A549 (cell line): ENCODE measurements around the gene KIF26A. TPM values are rescaled to one million over a fixed set of nuclear protein-coding genes. Genes with fewer than 3 reads are reported as not detected.

Experiments used
- ATAC-seq, 2 experiments: fragments of 200-7000 bp in 1 of 2; fragments of >200 bp in 1 of 2; cut with Nextera tagmentation in 1 of 2; cut with Tn5 transposase in 1 of 2; 3 replicates each; pipeline versions ENCODE4 v1.8.0 to v1.9.1; 2018 to 2020; ENCODE audit warnings: mild to moderate bottlenecking in 1 of 2, moderate library complexity in 1 of 2
- CTCF ChIA-PET: fragments of 300-600 bp; sonication (Branson Sonifier 250); formaldehyde crosslinking; extraction: SDS; loops from one replicate; lab custom pipeline; 2021; ENCODE audit warnings: antibody characterized with exemption, inconsistent platforms; lab: Yijun Ruan, JAX
- POLR2A ChIA-PET: fragments of 350-600 bp; formaldehyde crosslinking; extraction: SDS; loops from one replicate; lab custom pipeline; 2021; ENCODE audit warnings: antibody characterized with exemption, inconsistent platforms; lab: Yijun Ruan, JAX
- DNase-seq, 2 experiments: peaks; one replicate each; pipeline versions ENCODE4 v3.0.0 to v3.0.0-alpha.2; 2011 to 2016; ENCODE audit warnings: low read depth in 1 of 2, low spot score in 1 of 2
- FAIRE-seq: peaks from 2 replicates; lab custom pipeline; 2011; peaks lifted over from hg19 to GRCh38; lab: Jason Lieb, UNC
- H3K27ac ChIP-seq, 2 experiments: fragments of >200 bp; sonication (Bioruptor Twin); formaldehyde crosslinking; 3 replicates each; pipeline ENCODE4 v1.5.1; 2016 to 2017
- H3K4me1 ChIP-seq: fragments of >200 bp; sonication (Bioruptor Twin); formaldehyde crosslinking; 3 replicates; pipeline ENCODE4 v1.6.1; 2016
- H3K4me2 ChIP-seq: fragments of >200 bp; sonication (Bioruptor Twin); formaldehyde crosslinking; 3 replicates; pipeline ENCODE4 v1.6.1; 2016
- H3K4me3 ChIP-seq: fragments of >200 bp; sonication (Bioruptor Twin); formaldehyde crosslinking; 3 replicates; pipeline ENCODE4 v1.5.1; 2016
- H3K9me3 ChIP-seq: fragments of >200 bp; sonication (Bioruptor Twin); formaldehyde crosslinking; 3 replicates; pipeline ENCODE4 v1.6.1; 2016
- BHLHE40 ChIP-seq: IDR thresholded peaks from 2 replicates; pipeline ENCODE4 v1.6.1; 2012; ENCODE audit warnings: low read depth, low read length, inconsistent platforms
- CBX8 ChIP-seq: fragments of 200-600 bp; sonication (generic); IDR thresholded peaks from 2 replicates; pipeline ENCODE4 v1.6.1; 2016
- E2F6 ChIP-seq: IDR thresholded peaks from 2 replicates; pipeline ENCODE4 v1.6.1; 2012; ENCODE audit warnings: low read depth, borderline replicate concordance
- FOSB ChIP-seq: fragments of 250-450 bp; sonication (Bioruptor Pico); IDR thresholded peaks from 2 replicates; pipeline ENCODE4 v1.5.0; 2020; ENCODE audit warnings: mild to moderate bottlenecking, moderate library complexity
- HEYL ChIP-seq: fragments of 250-450 bp; sonication (Bioruptor Pico); IDR thresholded peaks from 2 replicates; pipeline ENCODE4 v1.8.0; 2021; ENCODE audit warnings: mild to moderate bottlenecking, moderate library complexity
- HOXA7 ChIP-seq: fragments of 250-450 bp; sonication (Bioruptor Pico); IDR thresholded peaks from 2 replicates; pipeline ENCODE4 v1.5.0; 2020; ENCODE audit warnings: mild to moderate bottlenecking, moderate library complexity
- HOXB5 ChIP-seq: fragments of 250-450 bp; sonication (Bioruptor Pico); IDR thresholded peaks from 2 replicates; pipeline ENCODE4 v1.5.0; 2020; ENCODE audit warnings: mild to moderate bottlenecking, moderate library complexity
- KDM5A ChIP-seq: fragments of 200-600 bp; sonication (generic); IDR thresholded peaks from 2 replicates; pipeline ENCODE4 v1.6.1; 2016; ENCODE audit warnings: antibody characterized with exemption, mild to moderate bottlenecking
- NPAS2 ChIP-seq: fragments of 250-450 bp; sonication (Bioruptor Pico); IDR thresholded peaks from 2 replicates; pipeline ENCODE4 v1.8.0; 2022; ENCODE audit warnings: mild to moderate bottlenecking, moderate library complexity, borderline replicate concordance
- RAD21 ChIP-seq, 2 experiments: fragments of >200 bp in 1 of 2; sonication (Bioruptor Twin) in 1 of 2; formaldehyde crosslinking in 1 of 2; IDR thresholded peaks in 1 of 2; conservative IDR thresholded peaks in 1 of 2; 2 replicates in 1 of 2; 3 replicates in 1 of 2; pipeline ENCODE4 v1.6.1; 2012 to 2018; ENCODE audit warnings: inconsistent platforms in 1 of 2
- ZC3H11A ChIP-seq: fragments of 450-650 bp; IDR thresholded peaks from 2 replicates; pipeline ENCODE4 v1.6.1; 2014; ENCODE audit warnings: antibody characterized with exemption, mild to moderate bottlenecking
- WGBS: methylation state at CpG from one replicate; pipeline ENCODE4 v1.1.6; 2017; ENCODE audit errors: missing lambda C conversion rate; 5-methylcytosine and 5-hydroxymethylcytosine counted together
- polyA plus RNA-seq, 4 experiments: library from polyadenylated mRNA; depleted of rRNA in 3 of 4; stranded (reverse); fragments of >200 nt; fragmentation: RNase III in 1 of 4; extraction: RNeasy Plus Mini Kit Qiagen cat#74134 plus additional on column Dnase treatment in 1 of 4; gene quantifications; 2 replicates in 3 of 4; 3 replicates in 1 of 4; pipeline ENCODE4 v1.2.3, GENCODE V29; 2011 to 2017
- TF ChIP-seq, protein P1 (sequence below): fragments of 200-600 bp; sonication (generic); IDR thresholded peaks from 2 replicates; pipeline ENCODE4 v1.6.1; 2016; ENCODE audit warnings: antibody characterized with exemption, mild to moderate bottlenecking, moderate library complexity
- TF ChIP-seq, protein P2 (sequence below): fragments of 150-350 bp; IDR thresholded peaks from 2 replicates; pipeline ENCODE4 v1.6.1; 2014; ENCODE audit warnings: low read depth, mild to moderate bottlenecking, low read length
- TF ChIP-seq, protein P3 (sequence below): IDR thresholded peaks from 2 replicates; pipeline ENCODE4 v1.6.1; 2012

Gene KIF26A
- polyA plus RNA-seq, 2 of the 4 experiments (the other 2 are of a cell fraction) = 0.28 to 2.3 TPM

- TF ChIP-seq, protein P1, sequence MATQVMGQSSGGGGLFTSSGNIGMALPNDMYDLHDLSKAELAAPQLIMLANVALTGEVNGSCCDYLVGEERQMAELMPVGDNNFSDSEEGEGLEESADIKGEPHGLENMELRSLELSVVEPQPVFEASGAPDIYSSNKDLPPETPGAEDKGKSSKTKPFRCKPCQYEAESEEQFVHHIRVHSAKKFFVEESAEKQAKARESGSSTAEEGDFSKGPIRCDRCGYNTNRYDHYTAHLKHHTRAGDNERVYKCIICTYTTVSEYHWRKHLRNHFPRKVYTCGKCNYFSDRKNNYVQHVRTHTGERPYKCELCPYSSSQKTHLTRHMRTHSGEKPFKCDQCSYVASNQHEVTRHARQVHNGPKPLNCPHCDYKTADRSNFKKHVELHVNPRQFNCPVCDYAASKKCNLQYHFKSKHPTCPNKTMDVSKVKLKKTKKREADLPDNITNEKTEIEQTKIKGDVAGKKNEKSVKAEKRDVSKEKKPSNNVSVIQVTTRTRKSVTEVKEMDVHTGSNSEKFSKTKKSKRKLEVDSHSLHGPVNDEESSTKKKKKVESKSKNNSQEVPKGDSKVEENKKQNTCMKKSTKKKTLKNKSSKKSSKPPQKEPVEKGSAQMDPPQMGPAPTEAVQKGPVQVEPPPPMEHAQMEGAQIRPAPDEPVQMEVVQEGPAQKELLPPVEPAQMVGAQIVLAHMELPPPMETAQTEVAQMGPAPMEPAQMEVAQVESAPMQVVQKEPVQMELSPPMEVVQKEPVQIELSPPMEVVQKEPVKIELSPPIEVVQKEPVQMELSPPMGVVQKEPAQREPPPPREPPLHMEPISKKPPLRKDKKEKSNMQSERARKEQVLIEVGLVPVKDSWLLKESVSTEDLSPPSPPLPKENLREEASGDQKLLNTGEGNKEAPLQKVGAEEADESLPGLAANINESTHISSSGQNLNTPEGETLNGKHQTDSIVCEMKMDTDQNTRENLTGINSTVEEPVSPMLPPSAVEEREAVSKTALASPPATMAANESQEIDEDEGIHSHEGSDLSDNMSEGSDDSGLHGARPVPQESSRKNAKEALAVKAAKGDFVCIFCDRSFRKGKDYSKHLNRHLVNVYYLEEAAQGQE = no peak
Measured at GRCh38 chr14:104115691-104116287, 22.6 kb upstream of the KIF26A start (continued).

GRCh38 chr14:104116288-104116755 lies 22.1 kb upstream of the KIF26A start:
- WGBS = 8% methylated on average over 8 of the region's 19 CpGs
- H3K4me1 ChIP-seq = peaks cover 5% of the 10 kb centered on the region; the same call in 2 of the 3 replicates
- TF ChIP-seq CBX8 (no peak), HOXB5 (CRISPR knock-in tag) (no peak), E2F6 (no peak), FOSB (CRISPR knock-in tag) (no peak), KDM5A (no peak), RAD21 (conservative IDR thresholded peaks at IDR 0.05 in 1 of 2, IDR thresholded peaks at IDR 0.05 in 1 of 2) (no peak), HEYL (CRISPR knock-in tag) (no peak), BHLHE40 (no peak), HOXA7 (CRISPR knock-in tag) (no peak), ZC3H11A (no peak), NPAS2 (CRISPR knock-in tag) (no peak)
- TF ChIP-seq, protein P2, sequence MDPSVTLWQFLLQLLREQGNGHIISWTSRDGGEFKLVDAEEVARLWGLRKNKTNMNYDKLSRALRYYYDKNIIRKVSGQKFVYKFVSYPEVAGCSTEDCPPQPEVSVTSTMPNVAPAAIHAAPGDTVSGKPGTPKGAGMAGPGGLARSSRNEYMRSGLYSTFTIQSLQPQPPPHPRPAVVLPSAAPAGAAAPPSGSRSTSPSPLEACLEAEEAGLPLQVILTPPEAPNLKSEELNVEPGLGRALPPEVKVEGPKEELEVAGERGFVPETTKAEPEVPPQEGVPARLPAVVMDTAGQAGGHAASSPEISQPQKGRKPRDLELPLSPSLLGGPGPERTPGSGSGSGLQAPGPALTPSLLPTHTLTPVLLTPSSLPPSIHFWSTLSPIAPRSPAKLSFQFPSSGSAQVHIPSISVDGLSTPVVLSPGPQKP = no peak
- TF ChIP-seq, protein P3, sequence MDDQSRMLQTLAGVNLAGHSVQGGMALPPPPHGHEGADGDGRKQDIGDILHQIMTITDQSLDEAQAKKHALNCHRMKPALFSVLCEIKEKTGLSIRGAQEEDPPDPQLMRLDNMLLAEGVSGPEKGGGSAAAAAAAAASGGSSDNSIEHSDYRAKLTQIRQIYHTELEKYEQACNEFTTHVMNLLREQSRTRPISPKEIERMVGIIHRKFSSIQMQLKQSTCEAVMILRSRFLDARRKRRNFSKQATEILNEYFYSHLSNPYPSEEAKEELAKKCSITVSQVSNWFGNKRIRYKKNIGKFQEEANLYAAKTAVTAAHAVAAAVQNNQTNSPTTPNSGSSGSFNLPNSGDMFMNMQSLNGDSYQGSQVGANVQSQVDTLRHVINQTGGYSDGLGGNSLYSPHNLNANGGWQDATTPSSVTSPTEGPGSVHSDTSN = no peak
- TF ChIP-seq, protein P1 = no peak
- FAIRE-seq (no peak), DNase-seq (no peak), ATAC-seq (no peak)
- peak overlapping the region; percentile 54 for H3K4me3 ChIP-seq
- ChIA-PET POLR2A (no interaction called here), CTCF (interaction anchor here (1.4 to 4.6 kb wide), 2 partner anchors 16 to 22 kb away, joined by 3 to 19 read pairs; no protein-coding TSS in a partner anchor)
- peak overlapping the region; percentile 31 to 72; a peak in 5 of 6 replicates for H3K27ac ChIP-seq
- peak overlapping the region; percentile 96 for H3K4me2 ChIP-seq
- no peaks in the 10 kb centered on the region for H3K9me3 ChIP-seq
